H54 (cell line): ENCODE measurements around the gene VTA1.
A peak's percentile ranks its signal among the peaks of the same experiment; 100 is the strongest.
"Not testable (repeated sequence)": the region's sequence is repeated elsewhere in the genome, so short reads cannot be mapped to it uniquely, and the experiment has no call there.

Experiments
- DNase-seq: peaks from one replicate; pipeline ENCODE4 v3.0.0; 2011; ENCODE audit warnings: low spot score, mixed read lengths; ENCODE audit not compliant: insufficient read length
- FAIRE-seq: peaks from 3 replicates; lab custom pipeline; 2011; peaks lifted over from hg19 to GRCh38; lab: Jason Lieb, UNC
- POLR2A ChIP-seq: IDR thresholded peaks from 2 replicates; pipeline ENCODE4 v1.6.1; 2011; ENCODE audit warnings: low read depth, mild to moderate bottlenecking, low read length

The VTA1 gene

GRCh38 chr6:142146828-142147662, at the start of gene VTA1, which contains the start of gene NMBR:
Gene VTA1 (plus strand): TSS chr6:142147263. CDS start chr6:142147288, 25 bp downstream.
Gene NMBR (minus strand): TSS chr6:142147122. CDS start chr6:142088658, 58,464 bp downstream.
- peak; percentile 77 for TF ChIP-seq POLR2A
- peak; percentile 99 for FAIRE-seq

GRCh38 chr6:142104820-142105219, 42.2 kb upstream of the VTA1 start:
- not testable (repeated sequence) for DNase-seq, FAIRE-seq

More at GRCh38 chr6:142146828-142147662, at the start of gene VTA1, which contains the start of gene NMBR:
- peak; percentile 49 for DNase-seq

GRCh38 chr6:142110820-142111219, 36.2 kb upstream of the VTA1 start:
- not testable (repeated sequence) for FAIRE-seq, DNase-seq

- no peak for TF ChIP-seq POLR2A
- DNase-seq = peak; percentile 9
- FAIRE-seq = peak; percentile 84
Measured at GRCh38 chr6:142112451-142113061, 34.5 kb upstream of the VTA1 start.

DNA sequence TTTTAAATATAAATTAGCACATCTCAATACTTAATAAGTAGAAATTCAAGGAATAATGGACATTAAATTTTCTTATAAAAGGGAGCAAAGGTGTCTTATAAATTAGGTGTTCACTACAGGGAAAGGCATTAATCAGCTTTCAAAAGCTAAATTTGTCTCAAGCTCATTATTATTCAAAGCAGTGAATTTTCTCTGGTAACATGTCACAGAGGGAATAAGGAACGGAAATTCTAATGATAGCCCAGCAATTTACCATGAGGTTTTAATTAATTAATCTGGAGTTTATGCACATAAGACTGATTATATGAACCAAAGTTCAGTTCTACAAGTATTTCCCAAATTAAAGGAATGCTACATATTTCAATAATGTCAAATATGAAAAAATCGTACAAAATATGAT, 29.7 kb upstream of the VTA1 start:
- no peak for FAIRE-seq
- TF ChIP-seq POLR2A = no peak

GRCh38 chr6:142118328-142118727, 28.7 kb upstream of the VTA1 start:
- no peak for TF ChIP-seq POLR2A
- no peak for FAIRE-seq
- DNase-seq = no peak

More for the DNA sequence above, 29.7 kb upstream of the VTA1 start:
- DNase-seq = no peak

- TF ChIP-seq POLR2A = no peak
- no peak for DNase-seq
- FAIRE-seq = no peak
Measured at GRCh38 chr6:142118925-142119324, 28.1 kb upstream of the VTA1 start.

DNA sequence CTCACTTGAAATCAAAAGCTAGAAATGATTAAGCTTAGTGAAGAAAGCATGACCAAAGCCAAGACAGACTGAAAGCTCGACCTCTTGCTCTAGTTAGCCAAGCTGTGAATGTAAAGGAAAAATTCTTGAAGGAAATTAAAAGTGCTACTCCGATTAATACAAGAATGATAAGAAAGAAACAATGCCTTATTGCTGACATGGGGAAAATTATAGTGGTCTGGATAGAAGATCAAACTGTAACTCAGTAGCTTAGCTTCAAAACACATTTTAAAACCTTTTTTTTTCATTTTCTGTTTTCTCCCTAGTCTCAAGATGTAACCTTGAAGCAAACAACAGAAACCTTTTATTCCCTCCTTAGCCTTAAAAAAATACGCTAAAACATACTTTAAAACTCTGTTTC, 25.7 kb upstream of the VTA1 start:
- no peak for TF ChIP-seq POLR2A
- FAIRE-seq (no peak), DNase-seq (no peak)

DNA sequence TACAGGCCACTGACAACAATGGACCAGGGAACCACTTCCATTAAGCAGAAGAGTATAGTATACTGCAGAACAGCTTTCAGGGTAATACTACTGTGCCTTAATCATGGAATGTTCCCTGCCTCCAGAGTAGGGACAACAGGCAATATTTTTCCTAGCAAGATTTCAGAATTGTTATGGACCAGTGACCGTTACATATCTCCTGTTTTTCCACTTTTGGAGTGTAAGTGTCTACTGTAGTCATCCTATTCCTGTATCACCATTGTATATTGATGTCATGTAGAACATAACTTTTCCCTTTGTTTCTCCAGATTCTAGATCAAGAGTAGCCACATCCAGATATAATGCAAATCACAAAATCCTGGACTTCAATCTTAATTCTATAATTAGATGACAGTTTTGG, 16.2 kb upstream of the VTA1 start:
- TF ChIP-seq POLR2A = no peak
- no peak for FAIRE-seq
- no peak for DNase-seq

DNA sequence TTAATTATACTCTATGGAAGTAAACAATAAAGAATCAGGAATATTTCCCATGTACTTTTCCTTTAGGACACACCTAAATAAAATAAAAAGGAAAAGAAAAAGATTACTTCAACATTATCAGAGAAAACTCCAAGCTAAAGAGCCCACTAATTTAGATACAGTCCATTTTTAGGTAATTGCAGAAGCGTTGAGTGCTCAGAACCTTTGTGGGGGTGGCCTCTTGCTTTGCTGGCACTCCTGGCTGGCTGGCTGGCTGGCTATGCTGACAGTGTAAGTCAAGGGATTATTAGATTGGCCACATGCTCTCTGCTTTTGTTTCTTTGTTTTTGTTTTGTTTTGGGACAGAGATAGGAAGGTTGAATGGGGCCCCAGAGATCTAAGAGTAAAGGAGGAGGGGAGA, 14.4 kb upstream of the VTA1 start, which contains the start of gene GJE1:
Gene GJE1 (plus strand): TSS at position 301 of the 400 bp plus-strand sequence. CDS start 234 bp downstream, outside the sequence.
- TF ChIP-seq POLR2A = no peak
- DNase-seq (no peak), FAIRE-seq (no peak)

DNA sequence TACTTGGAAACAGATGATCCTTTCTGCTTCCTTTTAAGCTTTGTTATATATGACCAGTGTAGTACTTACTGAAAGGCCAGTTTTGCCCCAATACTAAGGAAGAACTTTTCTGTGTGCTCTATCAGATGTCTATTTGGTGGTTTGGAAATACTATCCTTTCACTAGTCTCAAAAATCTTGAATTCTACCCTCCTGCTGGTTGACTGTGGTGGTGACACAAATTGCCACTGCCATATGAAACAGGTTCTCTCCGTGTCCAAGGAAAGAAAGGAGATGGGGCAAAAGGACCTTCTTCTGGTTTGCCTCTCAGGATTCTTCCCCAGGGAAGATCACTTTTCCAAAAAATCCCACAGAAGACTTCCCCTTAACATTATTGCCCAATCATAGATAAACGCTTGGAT, 8.2 kb upstream of the VTA1 start:
- no peak for TF ChIP-seq POLR2A
- no peak for FAIRE-seq

GRCh38 chr6:142141531-142141930, 5.5 kb upstream of the VTA1 start:
- FAIRE-seq, DNase-seq: not testable (repeated sequence)

More for the DNA sequence above, 8.2 kb upstream of the VTA1 start:
- no peak for DNase-seq

DNA sequence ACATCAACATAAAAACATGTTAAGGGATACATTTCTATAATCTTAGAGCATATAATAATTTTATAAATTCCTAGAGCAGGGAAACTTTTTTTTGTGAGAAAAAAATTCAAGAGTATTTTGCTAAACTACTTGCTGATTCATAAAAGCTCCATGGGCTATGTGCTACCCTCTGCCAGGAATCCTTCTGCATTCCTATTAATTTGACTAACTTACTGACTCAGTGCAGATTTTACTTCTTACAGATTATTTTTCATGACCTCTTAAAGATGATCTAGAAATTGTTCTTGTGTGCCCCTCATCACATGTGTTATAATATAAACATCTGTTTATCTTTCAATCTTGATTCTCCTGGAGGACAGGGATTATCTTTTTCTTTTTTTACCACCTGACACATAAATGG, 5.7 kb downstream of the VTA1 start:
- DNase-seq (no peak), FAIRE-seq (no peak)
- TF ChIP-seq POLR2A = no peak

DNA sequence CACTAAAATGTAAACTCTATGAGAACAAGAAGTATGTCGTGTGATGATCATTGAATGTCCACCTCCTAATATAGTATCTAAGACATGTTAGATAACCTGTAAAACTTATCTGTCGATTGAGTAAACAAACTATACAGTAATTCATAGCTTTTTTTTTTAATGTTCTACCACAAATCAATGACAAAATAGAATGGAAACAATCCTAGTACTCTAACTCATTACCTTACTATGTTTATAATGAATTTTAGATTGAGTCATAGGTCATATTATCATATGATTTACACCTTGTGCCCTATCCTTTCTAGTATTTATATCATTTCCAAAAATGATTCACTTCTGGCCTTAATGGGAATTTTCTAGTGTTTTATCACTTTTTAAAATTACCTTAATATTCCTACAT, 6.1 kb downstream of the VTA1 start:
- DNase-seq = no peak
- no peak for FAIRE-seq
- TF ChIP-seq POLR2A = no peak
